Measurements from ENCODE around the gene ALOX5. TPM values are rescaled to one million over a fixed set of nuclear protein-coding genes. Genes with fewer than 3 reads are reported as not detected.
"Not testable (repeated sequence)": the region's sequence is repeated elsewhere in the genome, so short reads cannot be mapped to it uniquely, and the experiment has no call there.

The ALOX5 gene
- total and polyA plus RNA-seq, 3 experiments from 2014 or later, result 0.77 to 3.0 (median 0.93) TPM

DNA sequence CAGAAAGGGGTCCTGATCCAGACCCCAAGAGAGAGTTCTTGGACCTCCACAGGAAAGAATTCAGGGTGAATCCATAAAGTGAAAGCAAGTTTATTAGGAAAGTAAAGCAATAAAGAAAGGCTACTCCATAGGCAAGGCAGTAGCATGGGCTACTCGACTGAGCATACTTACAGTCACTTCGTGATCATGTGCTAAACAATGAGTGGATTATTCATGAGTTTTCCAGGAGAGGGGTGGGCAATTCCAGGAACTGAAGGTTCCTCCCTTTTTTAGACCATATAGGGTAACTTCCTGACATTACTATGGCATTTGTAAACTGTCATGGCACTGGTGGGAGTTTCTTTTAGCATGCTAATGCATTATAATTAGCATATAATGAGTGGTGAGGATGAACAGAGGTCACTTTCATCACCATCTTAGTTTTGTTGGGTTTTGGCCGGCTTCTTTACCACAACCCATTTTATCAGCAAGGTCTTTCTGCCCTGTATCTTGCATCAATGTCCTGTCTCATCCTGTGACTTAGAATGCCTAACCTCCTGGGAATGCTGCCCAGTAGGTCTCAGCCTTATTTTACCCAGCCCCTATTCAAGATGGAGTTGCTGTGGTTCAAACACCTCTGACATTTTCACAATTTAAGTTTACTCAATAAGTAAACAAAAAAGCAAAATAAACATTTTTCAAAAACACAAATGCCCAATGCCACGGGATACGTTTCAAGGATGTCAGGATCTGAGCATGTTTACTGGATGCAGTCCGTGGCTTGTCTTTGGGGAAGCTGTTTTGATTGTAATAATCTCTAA, 37.0 kb downstream of the ALOX5 start:
- no peak for DNase-seq

GRCh38 chr10:45411607-45411940, 37.6 kb downstream of the ALOX5 start:
- Histone ChIP-seq H3K4me3 (ENCODE audit: low read length) (no peak overlapping the region), H3K9me3 (ENCODE audit: low read length) (no peaks in the 10 kb centered on the region), H3K4me1 (ENCODE audit: insufficient read depth, low read length) (no peaks in the 10 kb centered on the region), H3K36me3 (ENCODE audit: insufficient read depth, low read length) (no peaks in the 10 kb centered on the region), H3K27ac (ENCODE audit: low read depth, low read length) (no peak overlapping the region), H3K27me3 (ENCODE audit: insufficient read depth, low read length, poor library complexity, severe bottlenecking) (no peaks in the 10 kb centered on the region)
- peaks cover 11 to 40% of the 10 kb centered on the region in 2 donors for H3K27me3 Mint-ChIP-seq
- H3K27ac Mint-ChIP-seq, result no peak overlapping the region
- no peaks in the 10 kb centered on the region for H3K36me3 Mint-ChIP-seq
- H3K4me1 Mint-ChIP-seq, result peaks cover 0 to 5% (median 0%) of the 10 kb centered on the region in 3 donors
- no peak overlapping the region for H3K4me3 Mint-ChIP-seq
- ChIA-PET POLR2A (no interaction called here), CTCF (no interaction called here)
- DNase-seq, result no peak
- peaks cover 0 to 2% (median 0%) of the 10 kb centered on the region in 5 donors for H3K9me3 Mint-ChIP-seq

More for the DNA sequence above, 37.0 kb downstream of the ALOX5 start:
- ChIA-PET POLR2A (no interaction called here), CTCF (no interaction called here)
- Histone ChIP-seq H3K9me3 (ENCODE audit: low read length) (no peaks in the 10 kb centered on the region), H3K27me3 (ENCODE audit: insufficient read depth, low read length, poor library complexity, severe bottlenecking) (no peaks in the 10 kb centered on the region), H3K4me1 (ENCODE audit: insufficient read depth, low read length) (no peaks in the 10 kb centered on the region), H3K27ac (ENCODE audit: low read depth, low read length) (peak overlapping the region; percentile 36), H3K36me3 (ENCODE audit: insufficient read depth, low read length) (no peaks in the 10 kb centered on the region), H3K4me3 (ENCODE audit: low read length) (no peak overlapping the region)
- Mint-ChIP-seq H3K27me3 (peaks cover 11 to 40% of the 10 kb centered on the region in 2 donors), H3K27ac (no peak overlapping the region), H3K4me3 (no peak overlapping the region), H3K36me3 (no peaks in the 10 kb centered on the region), H3K9me3 (peaks cover 0 to 2% (median 0%) of the 10 kb centered on the region in 5 donors), H3K4me1 (peaks cover 0 to 5% (median 0%) of the 10 kb centered on the region in 3 donors)

- H3K36me3 Mint-ChIP-seq; H3K9me3 ChIP-seq (ENCODE audit: low read length); DNase-seq; POLR2A ChIA-PET; H3K27ac ChIP-seq (ENCODE audit: low read depth, low read length); H3K27me3 ChIP-seq (ENCODE audit: insufficient read depth, low read length, poor library complexity, severe bottlenecking); H3K9me3 Mint-ChIP-seq; CTCF ChIA-PET; H3K4me3 ChIP-seq (ENCODE audit: low read length); H3K4me3 Mint-ChIP-seq; H3K36me3 ChIP-seq (ENCODE audit: insufficient read depth, low read length): not testable (repeated sequence)
- H3K27me3 Mint-ChIP-seq, result peaks cover 5 to 20% of the 10 kb centered on the region in 2 donors
- peaks cover 19% of the 10 kb centered on the region for H3K4me1 ChIP-seq (ENCODE audit: insufficient read depth, low read length)
- peaks cover 22 to 27% (median 23%) of the 10 kb centered on the region in 3 donors for H3K4me1 Mint-ChIP-seq
- H3K27ac Mint-ChIP-seq, result peak overlapping the region in 1 of 8 donors; percentile 66
These were observed 41.0 kb downstream of the ALOX5 start for GRCh38 chr10:45415062-45415461.

- H3K9me3 Mint-ChIP-seq, result peaks cover 0 to 2% (median 0%) of the 10 kb centered on the region in 5 donors
- H3K27me3 ChIP-seq (ENCODE audit: insufficient read depth, low read length, poor library complexity, severe bottlenecking), result no peaks in the 10 kb centered on the region
- H3K9me3 ChIP-seq (ENCODE audit: low read length), result no peaks in the 10 kb centered on the region
- H3K36me3 ChIP-seq (ENCODE audit: insufficient read depth, low read length), result no peaks in the 10 kb centered on the region
- peak overlapping the region in 3 of 7 donors; percentile 2 to 41 (median 30) for H3K4me3 Mint-ChIP-seq
- H3K36me3 Mint-ChIP-seq, result no peaks in the 10 kb centered on the region
- H3K27ac Mint-ChIP-seq, result peak overlapping the region in 1 of 8 donors; percentile 3
- POLR2A ChIA-PET, result no interaction called here
- CTCF ChIA-PET, result no interaction called here
- peaks cover 35% of the 10 kb centered on the region for H3K4me1 ChIP-seq (ENCODE audit: insufficient read depth, low read length)
- H3K27ac ChIP-seq (ENCODE audit: low read depth, low read length), result no peak overlapping the region
- peaks cover 8 to 9% of the 10 kb centered on the region in 2 donors for H3K27me3 Mint-ChIP-seq
- DNase-seq, result no peak
- no peak overlapping the region for H3K4me3 ChIP-seq (ENCODE audit: low read length)
- H3K4me1 Mint-ChIP-seq, result peaks cover 37 to 42% (median 37%) of the 10 kb centered on the region in 3 donors
These were observed 42.6 kb downstream of the ALOX5 start for GRCh38 chr10:45416603-45417002.

- no peaks in the 10 kb centered on the region for H3K36me3 ChIP-seq (ENCODE audit: insufficient read depth, low read length)
These were observed 43.7 kb downstream of the ALOX5 start for GRCh38 chr10:45417746-45418145.

DNA sequence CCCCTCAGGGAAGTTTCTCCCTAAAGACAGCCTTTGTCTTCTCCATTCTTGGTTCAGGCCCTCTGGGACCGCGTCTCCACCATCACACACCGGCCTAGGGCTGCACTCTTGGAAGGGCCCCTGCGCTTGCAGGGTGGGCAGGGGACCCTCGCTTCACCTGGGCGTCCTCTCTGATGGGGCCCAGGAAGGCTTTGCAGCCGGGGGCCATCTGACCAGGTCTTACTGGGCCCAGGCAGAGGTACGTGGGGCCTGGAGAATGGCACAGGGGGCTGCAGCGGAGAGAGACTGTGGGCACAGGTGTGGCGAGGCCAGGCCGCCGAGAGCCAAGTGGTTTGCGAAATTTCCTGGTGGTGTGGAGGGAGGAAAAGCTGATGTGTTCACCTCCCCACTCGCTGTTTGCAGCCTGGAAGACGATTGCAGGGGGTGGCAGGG, 44.4 kb downstream of the ALOX5 start:
- peaks cover 49 to 61% (median 50%) of the 10 kb centered on the region in 3 donors for H3K4me1 Mint-ChIP-seq
- H3K27ac ChIP-seq (ENCODE audit: low read depth, low read length), result no peak overlapping the region

More at GRCh38 chr10:45417746-45418145, 43.7 kb downstream of the ALOX5 start:
- Mint-ChIP-seq H3K4me3 (peak overlapping the region in 6 of 7 donors; percentile 26 to 96 (median 57)), H3K36me3 (no peaks in the 10 kb centered on the region), H3K4me1 (peaks cover 46 to 54% (median 48%) of the 10 kb centered on the region in 3 donors), H3K27me3 (peaks cover 6 to 8% of the 10 kb centered on the region in 2 donors), H3K27ac (peak overlapping the region in 3 of 8 donors; percentile 66 to 86 (median 82)), H3K9me3 (peaks cover 0 to 2% (median 0%) of the 10 kb centered on the region in 5 donors)
- Histone ChIP-seq H3K4me1 (ENCODE audit: insufficient read depth, low read length) (peaks cover 46% of the 10 kb centered on the region), H3K27ac (ENCODE audit: low read depth, low read length) (no peak overlapping the region), H3K9me3 (ENCODE audit: low read length) (no peaks in the 10 kb centered on the region), H3K27me3 (ENCODE audit: insufficient read depth, low read length, poor library complexity, severe bottlenecking) (no peaks in the 10 kb centered on the region), H3K4me3 (ENCODE audit: low read length) (no peak overlapping the region)
- ChIA-PET POLR2A (no interaction called here), CTCF (no interaction called here)
- no peak for DNase-seq

DNA sequence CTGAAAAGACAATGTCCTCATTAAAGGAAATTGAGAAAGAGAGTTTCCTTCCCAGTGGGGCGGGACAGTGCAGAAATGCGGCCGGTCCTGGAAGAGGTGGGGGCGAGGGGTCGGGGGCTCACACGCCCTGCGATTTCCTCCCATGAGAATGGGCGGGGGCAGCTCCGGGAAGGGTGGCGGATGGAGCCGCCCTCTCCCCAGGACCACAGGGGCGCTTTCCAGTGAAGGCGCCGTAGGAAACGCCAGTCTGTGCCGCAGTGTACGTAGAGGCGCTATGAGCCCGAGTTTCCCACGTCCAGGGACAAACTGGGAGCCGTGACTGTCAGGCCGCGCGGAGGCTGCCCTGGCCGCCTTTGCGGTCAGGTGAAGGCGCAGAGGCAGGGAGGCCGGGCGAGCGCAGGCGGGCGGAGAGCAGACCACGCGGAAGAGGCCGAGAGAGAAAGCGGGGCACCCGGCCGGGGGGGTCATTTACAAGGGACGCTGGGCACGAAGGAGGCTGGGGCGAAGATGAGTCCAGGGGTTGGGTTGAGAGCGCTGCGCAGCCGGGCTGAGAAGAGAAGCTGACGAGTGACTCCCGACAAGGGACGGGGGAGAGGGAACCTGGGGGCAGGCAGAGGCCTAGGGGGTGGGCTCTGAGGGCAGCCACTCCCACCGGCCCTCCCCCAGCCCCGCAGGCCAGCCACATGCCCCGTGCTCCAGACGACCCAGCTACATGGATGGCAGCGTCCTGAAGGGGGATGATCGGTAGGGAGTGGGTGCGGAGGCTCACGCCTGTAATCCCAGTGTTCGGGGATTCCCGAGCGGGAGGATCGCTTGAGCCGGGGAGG, 45.0 kb downstream of the ALOX5 start:
- Histone ChIP-seq H3K4me3 (ENCODE audit: low read length) (peak overlapping the region; percentile 62), H3K36me3 (ENCODE audit: insufficient read depth, low read length) (no peaks in the 10 kb centered on the region), H3K4me1 (ENCODE audit: insufficient read depth, low read length) (peaks cover 54% of the 10 kb centered on the region), H3K9me3 (ENCODE audit: low read length) (no peaks in the 10 kb centered on the region), H3K27me3 (ENCODE audit: insufficient read depth, low read length, poor library complexity, severe bottlenecking) (no peaks in the 10 kb centered on the region), H3K27ac (ENCODE audit: low read depth, low read length) (peak overlapping the region; percentile 34)
- Mint-ChIP-seq H3K4me1 (peaks cover 49 to 67% (median 50%) of the 10 kb centered on the region in 3 donors), H3K27ac (peak overlapping the region; percentile 92 to 99 (median 96)), H3K4me3 (peak overlapping the region; percentile 89 to 96 (median 91)), H3K27me3 (peaks cover 5% of the 10 kb centered on the region in 2 donors), H3K9me3 (peaks cover 0 to 2% (median 0%) of the 10 kb centered on the region in 5 donors), H3K36me3 (no peaks in the 10 kb centered on the region)
- ChIA-PET POLR2A (no interaction called here), CTCF (no interaction called here)
- peak in 4 of 5 donors; percentile 32 to 61 (median 52) for DNase-seq

More for the DNA sequence above, 44.4 kb downstream of the ALOX5 start:
- DNase-seq, result no peak
- CTCF ChIA-PET, result no interaction called here
- H3K9me3 ChIP-seq (ENCODE audit: low read length), result no peaks in the 10 kb centered on the region
- Mint-ChIP-seq H3K4me3 (peak overlapping the region; percentile 89 to 96 (median 91)), H3K27ac (peak overlapping the region; percentile 92 to 99 (median 95)), H3K9me3 (peaks cover 0 to 2% (median 0%) of the 10 kb centered on the region in 5 donors), H3K36me3 (no peaks in the 10 kb centered on the region), H3K27me3 (peaks cover 5% of the 10 kb centered on the region in 2 donors)
- peaks cover 53% of the 10 kb centered on the region for H3K4me1 ChIP-seq (ENCODE audit: insufficient read depth, low read length)
- H3K27me3 ChIP-seq (ENCODE audit: insufficient read depth, low read length, poor library complexity, severe bottlenecking), result no peaks in the 10 kb centered on the region
- no peaks in the 10 kb centered on the region for H3K36me3 ChIP-seq (ENCODE audit: insufficient read depth, low read length)
- H3K4me3 ChIP-seq (ENCODE audit: low read length), result peak overlapping the region; percentile 62
- POLR2A ChIA-PET, result no interaction called here

GRCh38 chr10:45419676-45420025, 45.6 kb downstream of the ALOX5 start:
- H3K36me3 ChIP-seq (ENCODE audit: insufficient read depth, low read length), result no peaks in the 10 kb centered on the region
- H3K27me3 ChIP-seq (ENCODE audit: insufficient read depth, low read length, poor library complexity, severe bottlenecking), result no peaks in the 10 kb centered on the region
- peak overlapping the region; percentile 62 for H3K4me3 ChIP-seq (ENCODE audit: low read length)
- peak overlapping the region; percentile 92 to 99 (median 96) for H3K27ac Mint-ChIP-seq
- peaks cover 3 to 5% of the 10 kb centered on the region in 2 donors for H3K27me3 Mint-ChIP-seq
- H3K27ac ChIP-seq (ENCODE audit: low read depth, low read length), result peak overlapping the region; percentile 34
- CTCF ChIA-PET, result no interaction called here
- H3K9me3 Mint-ChIP-seq, result peaks cover 0 to under 1% (median 0%) of the 10 kb centered on the region in 5 donors
- peaks cover 50 to 73% (median 52%) of the 10 kb centered on the region in 3 donors for H3K4me1 Mint-ChIP-seq
- POLR2A ChIA-PET, result no interaction called here
- no peaks in the 10 kb centered on the region for H3K36me3 Mint-ChIP-seq
- no peaks in the 10 kb centered on the region for H3K9me3 ChIP-seq (ENCODE audit: low read length)
- no peak for DNase-seq
- peak overlapping the region; percentile 89 to 96 (median 91) for H3K4me3 Mint-ChIP-seq
- peaks cover 54% of the 10 kb centered on the region for H3K4me1 ChIP-seq (ENCODE audit: insufficient read depth, low read length)
